GM11168 (cell line): ENCODE measurements around the gene ZBTB16.

Experiments
- in situ Hi-C: fragments of 300-500 bp; cut with MboI; formaldehyde crosslinking; loops from one replicate; pipeline ENCODE4 v1.12.0; 2022; ENCODE audit warnings: low sequenced_read_pairs; ENCODE audit not compliant: unreplicated experiment

ZBTB16 gene

GRCh38 chr11:114215871-114216795 is 156.6 kb downstream of the ZBTB16 start:
- in situ Hi-C loops = no loop called here

GRCh38 chr11:114216796-114217180 is 157.3 kb downstream of the ZBTB16 start:
- in situ Hi-C loops = no loop called here

DNA sequence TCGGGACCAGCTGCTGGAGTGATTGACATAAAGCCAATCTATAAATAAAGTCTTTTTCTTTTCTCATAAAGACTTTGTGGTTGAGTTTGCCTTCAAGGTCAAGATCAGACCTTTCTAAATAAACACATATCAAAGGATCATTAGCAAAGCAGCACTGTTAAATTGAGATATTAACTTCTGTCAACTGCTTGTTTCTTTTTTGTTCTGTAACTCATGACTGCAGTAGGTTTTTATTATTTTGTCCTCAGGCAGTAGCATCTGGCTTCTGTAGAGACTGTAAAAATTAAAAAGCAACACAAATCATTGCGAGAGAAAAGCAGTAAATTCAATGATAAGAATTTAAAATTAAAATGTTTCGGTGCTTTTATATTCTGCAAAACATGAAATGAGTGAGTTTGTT is 159.0 kb downstream of the ZBTB16 start:
- in situ Hi-C loops = no loop called here

- in situ Hi-C loops = no loop called here
Measured at GRCh38 chr11:114219559-114220349, 160.2 kb downstream of the ZBTB16 start.

GRCh38 chr11:114221037-114221436 is 161.5 kb downstream of the ZBTB16 start:
- in situ Hi-C loops = no loop called here

GRCh38 chr11:114225661-114226060 is 166.2 kb downstream of the ZBTB16 start:
- in situ Hi-C loops = loop anchor here (25.0 kb wide), 1 partner anchor 213 kb away; no protein-coding TSS in a partner anchor

DNA sequence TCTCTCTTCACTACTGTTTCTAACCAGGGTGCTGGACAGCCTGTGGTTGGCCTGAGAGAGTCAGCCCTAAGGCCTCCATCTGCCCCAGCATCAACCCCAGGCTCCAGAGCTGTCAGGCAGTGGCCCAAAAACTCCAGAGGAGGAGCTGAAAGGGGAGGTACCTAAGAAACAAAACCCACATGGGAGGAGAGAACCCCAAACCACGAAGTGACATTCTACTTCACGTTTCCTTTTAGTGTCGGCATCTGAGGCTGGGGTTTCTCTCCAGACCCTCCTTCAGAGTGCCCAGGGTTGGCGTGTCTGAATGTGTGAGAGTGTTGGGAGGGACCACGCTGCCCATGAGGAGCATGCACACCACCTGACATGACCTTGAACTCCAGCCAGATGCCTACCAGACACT is 166.8 kb downstream of the ZBTB16 start:
- in situ Hi-C loops = loop anchor here (25.0 kb wide), 1 partner anchor 214 kb away; no protein-coding TSS in a partner anchor

GRCh38 chr11:114228435-114229411 is 169.2 kb downstream of the ZBTB16 start:
- in situ Hi-C loops = loop anchor here (25.0 kb wide), 1 partner anchor 216 kb away; no protein-coding TSS in a partner anchor

DNA sequence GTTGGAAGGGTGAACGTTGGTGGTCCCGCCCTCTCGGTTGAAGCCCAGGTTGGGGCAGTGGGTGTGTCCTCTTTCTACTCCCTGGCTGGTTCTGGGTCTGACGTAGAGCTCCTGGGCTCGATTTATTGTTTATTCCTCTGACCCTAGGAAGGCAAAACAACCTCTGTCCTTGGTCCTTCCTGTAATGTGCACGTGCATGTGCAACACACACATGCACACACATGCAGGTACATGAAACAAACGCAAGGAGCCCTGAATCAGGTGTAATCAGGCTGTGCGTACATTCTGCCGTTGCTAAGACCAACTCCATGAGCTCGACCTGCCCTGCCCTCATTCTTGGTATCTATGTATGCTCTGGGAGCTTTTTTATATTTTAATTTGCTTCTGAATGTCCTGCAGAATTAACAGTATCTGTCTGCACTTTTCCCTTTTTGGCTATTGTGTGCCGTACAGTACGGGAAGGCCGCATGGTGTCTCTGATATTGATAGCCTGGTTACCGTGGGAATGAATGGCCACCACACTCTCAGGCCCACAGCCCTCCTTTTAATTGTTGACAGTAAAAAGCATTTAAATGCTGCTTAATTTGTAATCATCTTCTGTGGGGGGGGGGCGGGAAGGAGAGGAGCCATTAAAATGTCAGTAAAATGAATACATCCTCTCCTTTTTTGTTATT is 170.7 kb downstream of the ZBTB16 start:
- in situ Hi-C loops = loop anchor here (25.0 kb wide), 1 partner anchor 218 kb away; no protein-coding TSS in a partner anchor

- in situ Hi-C loops = loop anchor here (25.0 kb wide), 1 partner anchor 220 kb away; no protein-coding TSS in a partner anchor
Measured at GRCh38 chr11:114232400-114233059, 173.0 kb downstream of the ZBTB16 start.

DNA sequence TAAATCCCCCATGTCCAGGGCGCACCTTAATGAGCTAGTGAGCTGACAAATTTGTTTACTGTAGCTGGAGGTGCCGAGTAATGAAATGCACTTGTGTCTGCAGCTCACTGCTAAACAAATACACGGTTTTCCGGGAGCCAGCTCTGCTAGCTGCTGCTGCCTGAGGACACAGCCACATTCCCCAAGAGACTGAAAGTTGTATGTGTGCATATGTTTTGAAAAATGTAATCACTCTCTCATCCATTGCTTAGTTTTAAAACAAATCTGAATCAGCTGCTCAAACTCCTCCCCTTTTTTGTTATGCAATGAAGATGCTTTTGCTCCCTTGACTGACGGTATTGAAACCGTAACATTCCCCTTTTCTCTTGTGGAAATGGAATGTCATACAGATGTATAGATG is 174.2 kb downstream of the ZBTB16 start:
- in situ Hi-C loops = loop anchor here (25.0 kb wide), 1 partner anchor 221 kb away; no protein-coding TSS in a partner anchor

GRCh38 chr11:114236829-114237228 is 177.3 kb downstream of the ZBTB16 start:
- in situ Hi-C loops = loop anchor here (25.0 kb wide), 1 partner anchor 225 kb away; no protein-coding TSS in a partner anchor

GRCh38 chr11:114237321-114238280 is 178.1 kb downstream of the ZBTB16 start:
- in situ Hi-C loops = loop anchor here (25.0 kb wide), 1 partner anchor 225 kb away; no protein-coding TSS in a partner anchor

DNA sequence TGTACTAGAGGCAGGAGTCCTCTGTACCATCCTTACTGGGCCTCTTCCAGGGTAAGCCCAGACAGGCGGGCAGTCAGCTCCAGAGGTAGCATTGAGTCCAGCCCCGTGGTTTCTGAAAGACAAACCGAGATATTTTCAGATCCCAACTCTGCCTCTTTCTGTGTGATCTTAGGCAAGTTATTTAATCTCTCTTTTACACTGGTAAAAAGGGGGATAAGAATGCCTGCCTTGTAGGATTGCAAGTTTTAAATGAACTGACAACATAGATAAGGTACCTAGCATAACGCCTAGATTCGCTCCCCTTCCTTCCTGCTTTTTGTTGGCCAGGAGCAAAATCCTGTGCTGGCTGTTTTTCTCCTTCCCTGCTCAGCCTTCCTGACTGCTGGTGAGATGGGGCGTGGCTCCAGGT is 180.2 kb downstream of the ZBTB16 start:
- in situ Hi-C loops = loop anchor here (25.0 kb wide), 1 partner anchor 227 kb away; no protein-coding TSS in a partner anchor

DNA sequence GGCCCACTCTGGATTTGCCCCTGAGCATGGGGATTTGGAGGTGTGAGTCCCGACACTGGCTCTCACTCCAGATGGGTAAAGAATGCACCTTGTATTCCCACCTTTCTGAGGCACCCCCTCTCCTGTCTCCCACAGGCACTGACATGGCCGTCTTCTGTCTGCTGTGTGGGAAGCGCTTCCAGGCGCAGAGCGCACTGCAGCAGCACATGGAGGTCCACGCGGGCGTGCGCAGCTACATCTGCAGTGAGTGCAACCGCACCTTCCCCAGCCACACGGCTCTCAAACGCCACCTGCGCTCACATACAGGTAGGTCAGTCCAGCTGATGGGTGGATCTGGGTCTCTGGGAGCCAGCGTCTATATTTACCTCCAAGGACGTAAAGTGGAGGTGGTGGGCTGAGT is 182.5 kb downstream of the ZBTB16 start:
- in situ Hi-C loops = loop anchor here (25.0 kb wide), 1 partner anchor 230 kb away; no protein-coding TSS in a partner anchor

DNA sequence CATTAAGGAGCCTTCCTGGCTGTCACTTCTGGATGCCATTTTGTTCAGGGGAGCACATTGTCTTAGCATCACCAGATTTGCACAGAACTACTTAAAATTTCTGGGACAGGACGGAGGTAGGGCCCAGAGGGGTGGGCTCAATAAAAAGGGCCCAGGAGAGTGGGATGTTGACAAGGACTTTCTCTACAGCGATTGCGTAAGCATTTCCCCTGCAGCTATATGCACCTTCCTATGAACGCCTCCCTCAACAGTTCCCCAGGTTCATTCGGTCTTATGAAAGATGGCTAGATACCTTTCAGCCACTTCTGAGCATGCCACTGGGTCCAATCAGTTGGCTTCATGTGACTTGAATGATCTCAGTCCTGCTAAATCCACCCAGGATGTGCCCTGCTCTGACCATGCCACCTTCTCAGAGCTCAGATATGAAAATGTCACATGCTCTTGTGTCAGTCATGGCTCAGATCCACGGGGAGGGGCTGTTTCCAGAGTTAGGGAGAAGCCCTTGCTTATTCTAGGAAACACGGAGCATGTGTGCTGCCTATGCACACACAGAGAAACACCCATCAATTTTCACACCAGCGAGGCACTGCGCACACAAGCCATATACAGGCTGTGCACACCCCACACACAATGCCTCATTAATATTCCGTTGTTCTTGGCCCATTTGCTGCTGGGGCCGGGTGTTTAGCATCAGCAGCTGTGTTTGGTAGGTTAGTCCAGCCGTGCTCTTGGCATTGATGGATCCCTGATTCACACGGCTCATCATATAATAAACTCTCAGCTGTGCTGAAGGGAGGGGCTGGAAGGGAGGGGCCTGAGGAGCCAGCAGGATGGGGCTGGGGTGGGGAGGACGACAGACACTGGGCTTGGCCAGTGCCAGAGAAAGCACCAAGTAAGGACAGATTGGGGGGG is 184.2 kb downstream of the ZBTB16 start:
- in situ Hi-C loops = loop anchor here (25.0 kb wide), 1 partner anchor 231 kb away; no protein-coding TSS in a partner anchor
